ENCODE results near the gene PRRT3.
"Not testable (repeated sequence)": the region's sequence is repeated elsewhere in the genome, so short reads cannot be mapped to it uniquely, and the experiment has no call there.

The PRRT3 gene

GRCh38 chr3:9899289-9899791 is 52.9 kb downstream of the PRRT3 start:
- H3K27ac ChIP-seq (ENCODE audit: low read length), result no peak overlapping the region

GRCh38 chr3:9898467-9899241 is 53.6 kb downstream of the PRRT3 start:
- Histone ChIP-seq H3K4me3 (ENCODE audit: low read length) (no peak overlapping the region), H2AFZ (ENCODE audit: low read depth, low read length) (no peak overlapping the region), H4K20me1 (ENCODE audit: insufficient read depth, low read length) (peaks cover 8% of the 10 kb centered on the region; the same call in 1 of the 2 replicates), H3K79me2 (ENCODE audit: low read length) (peaks cover 17% of the 10 kb centered on the region), H3K4me1 (ENCODE audit: low read length) (no peaks in the 10 kb centered on the region), H3K36me3 (replicated peaks; ENCODE audit: low read depth, low read length) (peaks cover 15% of the 10 kb centered on the region), H3K9ac (ENCODE audit: low read length) (no peak overlapping the region), H3K27me3 (ENCODE audit: low read depth, low read length) (no peaks in the 10 kb centered on the region), H3K27ac (ENCODE audit: low read length) (no peak overlapping the region), H3K9me3 (ENCODE audit: insufficient read depth, low read length) (no peaks in the 10 kb centered on the region), H3K4me2 (ENCODE audit: low read length) (no peak overlapping the region)
- no peak for TF ChIP-seq EZH2phosphoT487 (IDR thresholded peaks at IDR 0.05; ENCODE audit: low read depth)
- TF ChIP-seq CTCF (IDR thresholded peaks at IDR 0.05; ENCODE audit: low read depth, low read length), result no peak

More at GRCh38 chr3:9899289-9899791, 52.9 kb downstream of the PRRT3 start:
- H3K9ac ChIP-seq (ENCODE audit: low read length), result no peak overlapping the region
- H3K36me3 ChIP-seq (replicated peaks; ENCODE audit: low read depth, low read length), result peaks cover 10% of the 10 kb centered on the region
- H3K79me2 ChIP-seq (ENCODE audit: low read length), result peaks cover 10% of the 10 kb centered on the region; the same call in 1 of the 2 replicates
- no peak overlapping the region for H2AFZ ChIP-seq (ENCODE audit: low read depth, low read length)
- TF ChIP-seq EZH2phosphoT487 (IDR thresholded peaks at IDR 0.05; ENCODE audit: low read depth), result no peak
- no peak for TF ChIP-seq CTCF (IDR thresholded peaks at IDR 0.05; ENCODE audit: low read depth, low read length)
- no peaks in the 10 kb centered on the region for H3K9me3 ChIP-seq (ENCODE audit: insufficient read depth, low read length)
- H3K27me3 ChIP-seq (ENCODE audit: low read depth, low read length), result no peaks in the 10 kb centered on the region
- H4K20me1 ChIP-seq (ENCODE audit: insufficient read depth, low read length), result peaks cover 8% of the 10 kb centered on the region; the same call in 1 of the 2 replicates
- no peak overlapping the region for H3K4me2 ChIP-seq (ENCODE audit: low read length)
- no peak overlapping the region for H3K4me3 ChIP-seq (ENCODE audit: low read length)
- no peaks in the 10 kb centered on the region for H3K4me1 ChIP-seq (ENCODE audit: low read length)

GRCh38 chr3:9897408-9898372 is 54.5 kb downstream of the PRRT3 start:
- Histone ChIP-seq H3K4me1 (ENCODE audit: low read length) (no peaks in the 10 kb centered on the region), H3K36me3 (replicated peaks; ENCODE audit: low read depth, low read length) (peaks cover 25% of the 10 kb centered on the region)
- TF ChIP-seq CTCF (IDR thresholded peaks at IDR 0.05; ENCODE audit: low read depth, low read length) (no peak), EZH2phosphoT487 (IDR thresholded peaks at IDR 0.05; ENCODE audit: low read depth) (no peak)

GRCh38 chr3:9896755-9897407 is 55.3 kb downstream of the PRRT3 start:
- H3K9ac ChIP-seq (ENCODE audit: low read length); H3K27me3 ChIP-seq (ENCODE audit: low read depth, low read length); H3K4me2 ChIP-seq (ENCODE audit: low read length); H2AFZ ChIP-seq (ENCODE audit: low read depth, low read length); H3K4me3 ChIP-seq (ENCODE audit: low read length); H3K27ac ChIP-seq (ENCODE audit: low read length); H3K4me1 ChIP-seq (ENCODE audit: low read length); H3K9me3 ChIP-seq (ENCODE audit: insufficient read depth, low read length): not testable (repeated sequence)
- H4K20me1 ChIP-seq (ENCODE audit: insufficient read depth, low read length), result peaks cover 17% of the 10 kb centered on the region
- H3K36me3 ChIP-seq (replicated peaks; ENCODE audit: low read depth, low read length), result peaks cover 29% of the 10 kb centered on the region
- peaks cover 34% of the 10 kb centered on the region for H3K79me2 ChIP-seq (ENCODE audit: low read length)

More at GRCh38 chr3:9897408-9898372, 54.5 kb downstream of the PRRT3 start:
- H3K4me3 ChIP-seq (ENCODE audit: low read length), result no peak overlapping the region
- H3K27me3 ChIP-seq (ENCODE audit: low read depth, low read length), result no peaks in the 10 kb centered on the region
- H3K27ac ChIP-seq (ENCODE audit: low read length), result no peak overlapping the region
- no peak overlapping the region for H3K9ac ChIP-seq (ENCODE audit: low read length)
- H3K9me3 ChIP-seq (ENCODE audit: insufficient read depth, low read length), result no peaks in the 10 kb centered on the region
- H3K4me2 ChIP-seq (ENCODE audit: low read length), result no peak overlapping the region
- peaks cover 26% of the 10 kb centered on the region for H3K79me2 ChIP-seq (ENCODE audit: low read length)
- no peak overlapping the region for H2AFZ ChIP-seq (ENCODE audit: low read depth, low read length)
- peaks cover 13% of the 10 kb centered on the region for H4K20me1 ChIP-seq (ENCODE audit: insufficient read depth, low read length)

- peaks cover 29% of the 10 kb centered on the region for H3K36me3 ChIP-seq (replicated peaks; ENCODE audit: low read depth, low read length)
- H3K9ac ChIP-seq (ENCODE audit: low read length); H3K4me3 ChIP-seq (ENCODE audit: low read length); H3K4me1 ChIP-seq (ENCODE audit: low read length); H3K9me3 ChIP-seq (ENCODE audit: insufficient read depth, low read length); H3K27me3 ChIP-seq (ENCODE audit: low read depth, low read length); H3K27ac ChIP-seq (ENCODE audit: low read length); H3K4me2 ChIP-seq (ENCODE audit: low read length); H2AFZ ChIP-seq (ENCODE audit: low read depth, low read length): not testable (repeated sequence)
- H3K79me2 ChIP-seq (ENCODE audit: low read length), result peaks cover 46% of the 10 kb centered on the region
- peaks cover 17% of the 10 kb centered on the region for H4K20me1 ChIP-seq (ENCODE audit: insufficient read depth, low read length)
Measured at GRCh38 chr3:9895715-9896114, 56.5 kb downstream of the PRRT3 start.
